Ovary (tissue), 9 donors: Measurements from ENCODE around the gene PLAGL2. TPM values are rescaled to one million over a fixed set of nuclear protein-coding genes. Genes with fewer than 3 reads are reported as not detected.

Experiments
- DNase-seq, 5 donors: peaks; one replicate each; pipeline ENCODE4 v3.0.0-alpha.2; 2019 to 2020
- H3K27ac ChIP-seq, 2 donors: fragments of 200-600 bp; one replicate each; pipeline versions ENCODE4 v1.5.1 to v1.8.0; 2019 to 2022
- H3K27me3 ChIP-seq: fragments of 200-600 bp; one replicate; pipeline ENCODE4 v1.8.0; 2022
- H3K36me3 ChIP-seq: fragments of 200-600 bp; sonication (generic); one replicate; pipeline ENCODE4 v1.5.1; 2019
- H3K4me1 ChIP-seq: one replicate; pipeline ENCODE4 v1.8.1; 2013; ENCODE audit warnings: mild to moderate bottlenecking, moderate library complexity; ENCODE audit not compliant: insufficient read depth
- H3K4me3 ChIP-seq: fragments of 200-600 bp; sonication (generic); one replicate; pipeline ENCODE4 v1.5.1; 2017
- H3K9me3 ChIP-seq, 2 donors: fragments of 200-600 bp in 1 of 2; sonication (generic) in 1 of 2; one replicate each; pipeline versions ENCODE4 v1.5.1 to v1.8.1; 2013 to 2019; ENCODE audit warnings: mild to moderate bottlenecking in 1 of 2, moderate library complexity in 1 of 2
- EP300 ChIP-seq: sonication (generic); formaldehyde crosslinking; IDR thresholded peaks from one replicate; pipeline ENCODE4 v1.6.1; 2017; ENCODE audit warnings: antibody characterized with exemption
- POLR2A ChIP-seq: fragments of 450-650 bp; IDR thresholded peaks from one replicate; pipeline ENCODE4 v1.6.1; 2017; ENCODE audit warnings: antibody characterized with exemption, mild to moderate bottlenecking, moderate library complexity
- WGBS, 3 donors: extraction: QIAGEN DNeasy Blood & Tissue Kit in 1 of 3; methylation state at CpG; one replicate each; pipeline versions ENCODE4 v1.1.5 to v1.1.7; 2013 to 2017; 5-methylcytosine and 5-hydroxymethylcytosine counted together
- intact Hi-C, 4 donors: fragments of 100-400 bp; cut with DNase I; formaldehyde crosslinking; loops; one replicate each; pipeline versions ENCODE4 v1.11.0 to v1.15.1; 2022 to 2023
- polyA plus RNA-seq, 2 donors: library from polyadenylated mRNA; stranded (reverse); fragments of 200-250 nt in 1 of 2; fragments of 350-450 nt in 1 of 2; fragmentation: Illumina TruSeq in 1 of 2; extraction: RNeasy Lipid Tissue Mini Kit (QIAGEN cat#74804) in 1 of 2; gene quantifications; one replicate each; pipeline ENCODE4 v1.2.3, GENCODE V29; 2013 to 2014
- total RNA-seq, 7 donors: library from RNA; depleted of rRNA in 2 of 7; stranded (reverse); fragments of >200 nt in 2 of 7; fragmentation: NEBNext Ultra II Directional in 3 of 7; extraction: Animal tissue kit (Norgen Biotek cat#: 25700) in 3 of 7; gene quantifications; one replicate each; pipeline versions ENCODE4 v1.1.0 to v1.2.4, GENCODE V29; 2016 to 2023
- TF ChIP-seq, protein P1 (sequence below), 3 donors: fragments of 450-650 bp in 2 of 3; fragments of 200-600 bp in 1 of 3; IDR thresholded peaks; one replicate each; pipeline versions ENCODE4 v1.5.1 to v1.8.0; 2016 to 2022; ENCODE audit warnings: antibody characterized with exemption in 3 of 3, mild to moderate bottlenecking in 1 of 3
- donor health status: DM: no; HTN: no; CAD: no; lungs with moderate emphysema.
- donor health status: DM: no; HTN: no; CAD: no.
- donor health status: Bipolar disorder and iron deficiency.
- donor health status: DM: yes; HTN: yes; CAD: no.
- donor health status: DM: no; HTN: no; CAD: no.
- donor health status: DM: yes; HTN: yes; CAD: no.

The PLAGL2 gene
- total and polyA plus RNA-seq, 9 donors: 5.4 to 21.8 (median 14.7) TPM

DNA sequence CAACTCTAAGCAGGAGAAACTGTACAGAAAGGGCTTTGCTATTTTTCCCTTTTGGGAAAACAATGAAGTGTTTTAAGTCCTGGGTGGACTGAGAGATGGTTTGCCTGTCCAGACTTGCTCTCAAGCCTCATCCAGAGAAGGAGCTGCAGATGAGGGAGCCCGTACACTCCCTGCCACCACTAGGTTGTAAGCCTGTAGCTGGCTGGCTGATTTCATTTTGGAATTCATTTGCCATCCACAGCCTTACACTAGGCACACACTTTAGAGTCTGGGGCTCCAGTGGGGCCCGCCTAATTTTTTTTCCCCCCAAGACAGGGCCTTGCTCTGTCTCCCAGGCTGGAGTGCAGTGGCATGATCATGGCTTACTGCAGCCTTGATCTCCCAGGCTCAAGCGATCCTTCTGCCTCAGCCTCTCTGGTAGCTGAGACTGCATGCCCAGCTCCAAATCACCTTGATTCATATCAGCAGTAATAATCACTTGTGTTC, 28.5 kb upstream of the PLAGL2 start:
- no peaks in the 10 kb centered on the region for H3K36me3 ChIP-seq
- H3K9me3 ChIP-seq: no peaks in the 10 kb centered on the region
- H3K27me3 ChIP-seq: no peaks in the 10 kb centered on the region
- no peak overlapping the region for H3K4me3 ChIP-seq
- H3K27ac ChIP-seq: no peak overlapping the region
- intact Hi-C loops: no loop called here
- TF ChIP-seq POLR2A: no peak
- TF ChIP-seq EP300: no peak
- TF ChIP-seq, protein P1, sequence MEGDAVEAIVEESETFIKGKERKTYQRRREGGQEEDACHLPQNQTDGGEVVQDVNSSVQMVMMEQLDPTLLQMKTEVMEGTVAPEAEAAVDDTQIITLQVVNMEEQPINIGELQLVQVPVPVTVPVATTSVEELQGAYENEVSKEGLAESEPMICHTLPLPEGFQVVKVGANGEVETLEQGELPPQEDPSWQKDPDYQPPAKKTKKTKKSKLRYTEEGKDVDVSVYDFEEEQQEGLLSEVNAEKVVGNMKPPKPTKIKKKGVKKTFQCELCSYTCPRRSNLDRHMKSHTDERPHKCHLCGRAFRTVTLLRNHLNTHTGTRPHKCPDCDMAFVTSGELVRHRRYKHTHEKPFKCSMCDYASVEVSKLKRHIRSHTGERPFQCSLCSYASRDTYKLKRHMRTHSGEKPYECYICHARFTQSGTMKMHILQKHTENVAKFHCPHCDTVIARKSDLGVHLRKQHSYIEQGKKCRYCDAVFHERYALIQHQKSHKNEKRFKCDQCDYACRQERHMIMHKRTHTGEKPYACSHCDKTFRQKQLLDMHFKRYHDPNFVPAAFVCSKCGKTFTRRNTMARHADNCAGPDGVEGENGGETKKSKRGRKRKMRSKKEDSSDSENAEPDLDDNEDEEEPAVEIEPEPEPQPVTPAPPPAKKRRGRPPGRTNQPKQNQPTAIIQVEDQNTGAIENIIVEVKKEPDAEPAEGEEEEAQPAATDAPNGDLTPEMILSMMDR (IDR thresholded peaks at IDR 0.05): no peak
- WGBS, 3 donors: 92 to 94% (median 92%) methylated on average over 3 of the region's 3 CpGs
- H3K4me1 ChIP-seq: no peaks in the 10 kb centered on the region
- no peak for DNase-seq

DNA sequence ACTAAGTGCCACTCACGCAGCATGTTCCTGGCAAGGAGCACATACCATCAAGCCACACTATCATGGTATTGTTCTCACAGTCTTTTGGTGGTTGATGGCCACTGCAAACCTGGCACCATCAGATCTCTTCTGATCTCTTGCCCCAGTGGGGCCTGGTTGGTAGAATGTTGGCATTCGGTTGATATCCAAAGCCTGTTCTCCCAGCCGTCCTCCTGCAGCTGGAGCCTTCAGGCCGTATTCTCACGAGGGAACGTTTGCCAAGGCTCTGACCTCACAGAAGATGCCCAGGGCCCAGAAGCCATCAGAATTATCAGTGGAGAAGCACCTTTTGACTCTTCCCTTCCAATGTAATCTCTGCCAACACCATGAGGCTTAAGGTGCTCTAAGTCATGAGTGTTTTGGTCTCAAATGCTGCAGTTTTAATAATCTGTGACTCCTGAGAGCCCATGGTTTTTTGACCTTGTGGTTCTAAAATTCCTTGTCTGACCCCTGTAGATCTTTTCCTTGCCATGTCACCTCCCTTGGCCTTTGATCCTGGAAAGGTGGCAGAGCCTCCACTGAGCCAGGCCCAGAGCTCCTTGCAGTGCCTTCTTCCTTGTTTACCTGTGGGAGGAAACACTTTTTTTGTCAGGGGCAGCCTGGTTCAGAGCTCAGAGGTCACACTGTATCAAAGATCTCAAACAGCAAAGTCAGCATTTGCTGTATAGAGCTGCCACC, 27.9 kb upstream of the PLAGL2 start:
- Histone ChIP-seq H3K27ac (no peak overlapping the region), H3K4me3 (no peak overlapping the region), H3K4me1 (no peaks in the 10 kb centered on the region), H3K27me3 (no peaks in the 10 kb centered on the region), H3K9me3 (no peaks in the 10 kb centered on the region), H3K36me3 (no peaks in the 10 kb centered on the region)
- 79 to 83% (median 81%) methylated on average over 6 of the region's 6 CpGs for whole genome bisulfite sequencing, 3 donors
- no peak for TF ChIP-seq POLR2A
- no peak for TF ChIP-seq EP300
- TF ChIP-seq, protein P1 (IDR thresholded peaks at IDR 0.05): no peak
- intact Hi-C loops: no loop called here
- DNase-seq: no peak

DNA sequence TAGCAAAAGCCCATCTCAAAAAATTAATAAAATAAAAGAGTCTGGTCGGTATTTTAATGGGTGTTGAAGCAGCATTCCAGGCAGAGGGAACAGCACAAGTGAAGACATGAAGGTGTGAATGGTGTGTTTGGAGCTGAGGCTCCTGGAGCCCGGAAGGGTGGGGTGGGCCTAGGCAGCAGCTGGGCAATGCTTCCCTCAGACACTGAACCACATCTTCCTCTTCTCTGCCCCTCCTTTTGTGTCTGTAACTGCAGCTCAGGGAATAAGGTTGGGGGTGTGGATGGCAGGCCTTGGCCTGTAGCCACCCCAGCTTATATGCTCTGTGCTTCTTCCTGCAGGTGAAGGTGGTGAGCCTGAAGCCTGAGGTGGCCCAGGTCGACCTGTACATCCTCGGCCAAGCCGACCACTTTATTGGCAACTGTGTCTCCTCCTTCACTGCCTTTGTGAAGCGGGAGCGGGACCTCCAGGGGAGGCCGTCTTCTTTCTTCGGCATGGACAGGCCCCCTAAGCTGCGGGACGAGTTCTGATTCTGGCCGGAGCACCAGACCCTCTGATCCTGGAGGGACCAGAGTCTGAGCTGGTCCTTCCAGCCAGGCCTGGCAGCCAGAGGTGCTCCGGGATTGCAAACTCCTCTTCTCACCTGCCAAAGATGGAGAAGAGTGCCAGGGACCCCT, 26.7 kb upstream of the PLAGL2 start:
- intact Hi-C loops: no loop called here
- Histone ChIP-seq H3K36me3 (no peaks in the 10 kb centered on the region), H3K4me3 (no peak overlapping the region), H3K27me3 (no peaks in the 10 kb centered on the region), H3K27ac (no peak overlapping the region), H3K9me3 (no peaks in the 10 kb centered on the region), H3K4me1 (no peaks in the 10 kb centered on the region)
- 90 to 93% (median 93%) methylated on average over 13 of the region's 13 CpGs for WGBS, 3 donors
- DNase-seq: no peak
- TF ChIP-seq EP300 (no peak), POLR2A (no peak)
- TF ChIP-seq, protein P1 (IDR thresholded peaks at IDR 0.05): no peak

DNA sequence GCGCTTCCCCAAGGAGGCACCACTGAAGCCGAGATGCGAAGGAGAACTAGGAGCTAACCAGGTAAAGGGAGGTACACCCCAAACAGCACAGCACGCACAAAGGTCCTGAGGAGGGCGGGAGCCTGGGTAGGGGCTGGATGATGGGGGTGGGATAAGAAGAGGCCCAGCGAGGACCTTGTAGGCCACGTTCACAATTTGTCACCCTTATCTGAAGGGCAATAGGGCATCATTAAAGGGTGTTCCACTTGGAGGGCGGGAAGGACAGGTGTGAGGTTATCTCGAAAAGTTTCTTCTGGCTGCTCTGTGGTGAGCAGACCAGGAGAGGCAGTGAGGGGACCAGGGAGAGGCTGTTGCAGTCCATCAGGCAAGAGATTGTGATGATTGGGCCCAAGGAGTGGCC, 25.7 kb upstream of the PLAGL2 start:
- 89 to 93% (median 91%) methylated on average over 9 of the region's 9 CpGs for WGBS, 3 donors
- TF ChIP-seq, protein P1 (IDR thresholded peaks at IDR 0.05): no peak
- no peak for TF ChIP-seq EP300
- no peak for TF ChIP-seq POLR2A
- DNase-seq: no peak
- Histone ChIP-seq H3K4me3 (no peak overlapping the region), H3K27me3 (no peaks in the 10 kb centered on the region), H3K4me1 (no peaks in the 10 kb centered on the region), H3K9me3 (no peaks in the 10 kb centered on the region), H3K27ac (no peak overlapping the region), H3K36me3 (no peaks in the 10 kb centered on the region)
- intact Hi-C loops: no loop called here
